IPS-20b (cell line): Measurements from ENCODE around the gene CERT1.
A peak's percentile ranks its signal among the peaks of the same experiment; 100 is the strongest.

Experiments
- H3K27ac ChIP-seq: one replicate; pipeline ENCODE4 v1.5.1; 2013; ENCODE audit warnings: low read length
- H3K27me3 ChIP-seq: 2 replicates; pipeline ENCODE4 v1.6.1; 2013; ENCODE audit warnings: mild to moderate bottlenecking, low read length, inconsistent platforms; ENCODE audit not compliant: insufficient read depth
- H3K36me3 ChIP-seq: 2 replicates; pipeline ENCODE4 v1.6.1; 2013; ENCODE audit warnings: low read depth, mild to moderate bottlenecking, inconsistent platforms, low read length, moderate library complexity; ENCODE audit not compliant: insufficient read depth
- H3K4me1 ChIP-seq: 2 replicates; pipeline ENCODE4 v1.6.1; 2013; ENCODE audit warnings: mild to moderate bottlenecking, control low read depth, inconsistent platforms, low read length, moderate library complexity; ENCODE audit not compliant: insufficient read depth
- H3K4me3 ChIP-seq: 2 replicates; pipeline ENCODE4 v1.5.1; 2013; ENCODE audit warnings: mild to moderate bottlenecking, low read length, inconsistent platforms
- H3K9ac ChIP-seq: 2 replicates; pipeline ENCODE4 v1.6.1; 2013; ENCODE audit warnings: low read depth, mild to moderate bottlenecking, inconsistent platforms, low read length, moderate library complexity
- H3K9me3 ChIP-seq: 2 replicates; pipeline ENCODE4 v1.6.1; 2013; ENCODE audit warnings: mild to moderate bottlenecking, low read depth, low read length, inconsistent platforms; ENCODE audit not compliant: insufficient read depth

The CERT1 gene

GRCh38 chr5:75522542-75522941, 11.1 kb upstream of the CERT1 start:
- H3K27me3 ChIP-seq = no peaks in the 10 kb centered on the region
- H3K9ac ChIP-seq = no peak overlapping the region
- H3K4me1 ChIP-seq = no peaks in the 10 kb centered on the region
- H3K4me3 ChIP-seq = no peak overlapping the region
- no peak overlapping the region for H3K27ac ChIP-seq
- H3K9me3 ChIP-seq = peaks cover 6% of the 10 kb centered on the region
- H3K36me3 ChIP-seq = no peaks in the 10 kb centered on the region

GRCh38 chr5:75522025-75522424, 10.6 kb upstream of the CERT1 start:
- no peak overlapping the region for H3K9ac ChIP-seq
- no peaks in the 10 kb centered on the region for H3K27me3 ChIP-seq
- H3K36me3 ChIP-seq = no peaks in the 10 kb centered on the region
- no peak overlapping the region for H3K4me3 ChIP-seq
- H3K9me3 ChIP-seq = peaks cover 6% of the 10 kb centered on the region
- H3K4me1 ChIP-seq = no peaks in the 10 kb centered on the region
- no peak overlapping the region for H3K27ac ChIP-seq

- no peak overlapping the region for H3K9ac ChIP-seq
- no peaks in the 10 kb centered on the region for H3K27me3 ChIP-seq
- H3K4me3 ChIP-seq = no peak overlapping the region
- peaks cover 6% of the 10 kb centered on the region for H3K9me3 ChIP-seq
- no peak overlapping the region for H3K27ac ChIP-seq
- no peaks in the 10 kb centered on the region for H3K36me3 ChIP-seq
- no peaks in the 10 kb centered on the region for H3K4me1 ChIP-seq
Measured at GRCh38 chr5:75521195-75521594, 9.8 kb upstream of the CERT1 start.

- no peak overlapping the region for H3K4me3 ChIP-seq
- peaks cover 6% of the 10 kb centered on the region for H3K9me3 ChIP-seq
- no peak overlapping the region for H3K9ac ChIP-seq
- no peaks in the 10 kb centered on the region for H3K36me3 ChIP-seq
- no peaks in the 10 kb centered on the region for H3K4me1 ChIP-seq
- no peaks in the 10 kb centered on the region for H3K27me3 ChIP-seq
- H3K27ac ChIP-seq = no peak overlapping the region
Measured at GRCh38 chr5:75519761-75520160, 8.3 kb upstream of the CERT1 start.

- H3K9me3 ChIP-seq = no peaks in the 10 kb centered on the region
- H3K9ac ChIP-seq = no peak overlapping the region
- H3K4me1 ChIP-seq = peaks cover 4% of the 10 kb centered on the region; the same call in 1 of the 2 replicates
- H3K27me3 ChIP-seq = no peaks in the 10 kb centered on the region
- H3K4me3 ChIP-seq = no peak overlapping the region
- no peak overlapping the region for H3K27ac ChIP-seq
- no peaks in the 10 kb centered on the region for H3K36me3 ChIP-seq
Measured at GRCh38 chr5:75514323-75514722, 2.9 kb upstream of the CERT1 start.

GRCh38 chr5:75513841-75514240, 2.4 kb upstream of the CERT1 start:
- no peak overlapping the region for H3K27ac ChIP-seq
- no peak overlapping the region for H3K9ac ChIP-seq
- H3K4me3 ChIP-seq = no peak overlapping the region

GRCh38 chr5:75512383-75513074, 1.1 kb upstream of the CERT1 start:
- Histone ChIP-seq H3K27me3 (no peaks in the 10 kb centered on the region), H3K36me3 (no peaks in the 10 kb centered on the region), H3K9me3 (no peaks in the 10 kb centered on the region), H3K4me3 (peak overlapping the region; percentile 96), H3K4me1 (peaks cover 4% of the 10 kb centered on the region; the same call in 1 of the 2 replicates), H3K27ac (no peak overlapping the region), H3K9ac (peak overlapping the region; percentile 62; the same call in 1 of the 2 replicates)

More at GRCh38 chr5:75513841-75514240, 2.4 kb upstream of the CERT1 start:
- Histone ChIP-seq H3K36me3 (no peaks in the 10 kb centered on the region), H3K27me3 (no peaks in the 10 kb centered on the region), H3K4me1 (peaks cover 4% of the 10 kb centered on the region; the same call in 1 of the 2 replicates), H3K9me3 (no peaks in the 10 kb centered on the region)

- H3K36me3 ChIP-seq = no peaks in the 10 kb centered on the region
- no peaks in the 10 kb centered on the region for H3K27me3 ChIP-seq
- H3K27ac ChIP-seq = no peak overlapping the region
- no peaks in the 10 kb centered on the region for H3K9me3 ChIP-seq
- H3K4me3 ChIP-seq = peak overlapping the region; percentile 96
- H3K9ac ChIP-seq = peak overlapping the region; percentile 66
- peaks cover 4% of the 10 kb centered on the region; the same call in 1 of the 2 replicates for H3K4me1 ChIP-seq
Measured at GRCh38 chr5:75510836-75511434, 494 bp downstream of the CERT1 start.

- peak overlapping the region; percentile 96 for H3K4me3 ChIP-seq
- no peaks in the 10 kb centered on the region for H3K36me3 ChIP-seq
- no peak overlapping the region for H3K27ac ChIP-seq
- no peaks in the 10 kb centered on the region for H3K9me3 ChIP-seq
- peaks cover 4% of the 10 kb centered on the region; the same call in 1 of the 2 replicates for H3K4me1 ChIP-seq
- peak overlapping the region; percentile 66 for H3K9ac ChIP-seq
- H3K27me3 ChIP-seq = no peaks in the 10 kb centered on the region
Measured at GRCh38 chr5:75510417-75510835, 1.0 kb downstream of the CERT1 start.

- H3K9ac ChIP-seq = peak overlapping the region; percentile 66
- H3K27me3 ChIP-seq = no peaks in the 10 kb centered on the region
- peaks cover 4% of the 10 kb centered on the region; the same call in 1 of the 2 replicates for H3K4me1 ChIP-seq
- peak overlapping the region; percentile 96 for H3K4me3 ChIP-seq
- H3K36me3 ChIP-seq = no peaks in the 10 kb centered on the region
- H3K9me3 ChIP-seq = no peaks in the 10 kb centered on the region
- H3K27ac ChIP-seq = no peak overlapping the region
Measured at GRCh38 chr5:75509956-75510355, 1.5 kb downstream of the CERT1 start.

GRCh38 chr5:75509546-75509945, 1.9 kb downstream of the CERT1 start:
- peaks cover 2% of the 10 kb centered on the region; the same call in 1 of the 2 replicates for H3K36me3 ChIP-seq
- peak overlapping the region; percentile 96 for H3K4me3 ChIP-seq
- H3K9ac ChIP-seq = peak overlapping the region; percentile 66
- H3K27me3 ChIP-seq = no peaks in the 10 kb centered on the region
- no peak overlapping the region for H3K27ac ChIP-seq
- peaks cover 4% of the 10 kb centered on the region; the same call in 1 of the 2 replicates for H3K4me1 ChIP-seq
- no peaks in the 10 kb centered on the region for H3K9me3 ChIP-seq

- H3K27me3 ChIP-seq = no peaks in the 10 kb centered on the region
- no peak overlapping the region for H3K9ac ChIP-seq
- peaks cover 4% of the 10 kb centered on the region; the same call in 1 of the 2 replicates for H3K4me1 ChIP-seq
- no peak overlapping the region for H3K4me3 ChIP-seq
- H3K9me3 ChIP-seq = no peaks in the 10 kb centered on the region
- peaks cover 9% of the 10 kb centered on the region; the same call in 1 of the 2 replicates for H3K36me3 ChIP-seq
- H3K27ac ChIP-seq = no peak overlapping the region
Measured at GRCh38 chr5:75507841-75508240, 3.6 kb downstream of the CERT1 start.
